K562 (cell line): ENCODE results near the gene ACER3. TPM values are rescaled to one million over a fixed set of nuclear protein-coding genes. Genes with fewer than 3 reads are reported as not detected.
A peak's percentile ranks its signal among the peaks of the same experiment; 100 is the strongest.

Experiments
- ATAC-seq: fragments of 200-7000 bp; cut with Tn5 transposase; 3 replicates; pipeline ENCODE4 v1.9.1; 2020; ENCODE audit warnings: moderate library complexity
- BruUV-seq: library from RNA; stranded (reverse); fragments of 400-500 nt; replicated peaks from 2 replicates; lab custom pipeline; 2021; lab: Mats Ljungman, UMichigan
- CTCF ChIA-PET: fragments of 300-600 bp; formaldehyde crosslinking; extraction: SDS; loops from one replicate; lab custom pipeline; 2021; ENCODE audit warnings: low intra/inter-chr PET ratio; lab: Yijun Ruan, JAX
- POLR2A ChIA-PET: fragments of 300-600, 350-650 bp; sonication (Branson Sonifier 250); formaldehyde crosslinking; extraction: SDS; loops from one replicate; lab custom pipeline; 2021; ENCODE audit warnings: antibody characterized with exemption, inconsistent platforms; lab: Yijun Ruan, JAX
- DNase-seq, 4 experiments: peaks; one replicate each; pipeline versions ENCODE4 v3.0.0 to v3.0.0-alpha.2; 2011 to 2018; ENCODE audit warnings: low spot score in 3 of 4, mixed read lengths in 3 of 4; ENCODE audit errors: extremely low read depth in 1 of 4
- FAIRE-seq: peaks from 2 replicates; lab custom pipeline; 2011; peaks lifted over from hg19 to GRCh38; lab: Jason Lieb, UNC
- H2AFZ ChIP-seq: 2 replicates; pipeline ENCODE4 v1.6.0; 2011; ENCODE audit warnings: low read depth, low read length, control low read depth, inconsistent platforms
- H3K27ac ChIP-seq: fragments of 200-600 bp; 3 replicates; pipeline ENCODE4 v1.8.0; 2011; ENCODE audit warnings: low read depth, mild to moderate bottlenecking, control low read depth, inconsistent platforms, low read length, moderate library complexity, mixed read lengths; ENCODE audit errors: extremely low read depth
- H3K27me3 ChIP-seq, 2 experiments: fragments of 300-600 bp in 1 of 2; 2 replicates in 1 of 2; 3 replicates in 1 of 2; pipeline versions ENCODE4 v1.6.0 to v1.8.0; 2011; ENCODE audit warnings: inconsistent platforms in 2 of 2, low read length in 2 of 2, mild to moderate bottlenecking in 1 of 2, mixed read lengths in 1 of 2, moderate library complexity in 1 of 2; ENCODE audit not compliant: control insufficient read depth in 2 of 2, insufficient read depth in 2 of 2
- H3K36me3 ChIP-seq: fragments of 300-600 bp; 3 replicates; pipeline ENCODE4 v1.8.0; 2011; ENCODE audit warnings: mild to moderate bottlenecking, low read length, inconsistent platforms; ENCODE audit not compliant: control insufficient read depth, insufficient read depth
- H3K4me1 ChIP-seq, 2 experiments: fragments of 200-600 bp in 1 of 2; replicated peaks in 1 of 2; 2 replicates in 1 of 2; 3 replicates in 1 of 2; pipeline versions ENCODE4 v1.5.1 to v1.8.0; 2011; ENCODE audit warnings: inconsistent platforms in 2 of 2, low read length in 2 of 2, mild to moderate bottlenecking in 1 of 2, mixed read lengths in 1 of 2, moderate library complexity in 1 of 2; ENCODE audit not compliant: control insufficient read depth in 2 of 2, insufficient read depth in 2 of 2
- H3K4me2 ChIP-seq: 2 replicates; pipeline ENCODE4 v1.6.1; 2011; ENCODE audit warnings: low read length, control low read depth, inconsistent platforms, mixed read lengths; ENCODE audit not compliant: insufficient read depth
- H3K4me3 ChIP-seq: fragments of 200-600 bp; sonication (generic), shearing (Covaris generic); 2 replicates; pipeline ENCODE4 v1.5.1; 2016; ENCODE audit warnings: control low read depth, inconsistent platforms
- H3K79me2 ChIP-seq: fragments of 200-600 bp; 3 replicates; pipeline ENCODE4 v1.8.0; 2011; ENCODE audit warnings: low read length, inconsistent platforms; ENCODE audit not compliant: control insufficient read depth, insufficient read depth
- H3K9ac ChIP-seq, 2 experiments: 2 replicates each; pipeline versions ENCODE4 v1.6.0 to v1.6.1; 2011; ENCODE audit warnings: low read depth in 2 of 2, low read length in 2 of 2, control low read depth in 1 of 2, inconsistent platforms in 1 of 2, mild to moderate bottlenecking in 1 of 2, mixed read lengths in 1 of 2; ENCODE audit not compliant: insufficient read depth in 1 of 2
- H3K9me1 ChIP-seq: one replicate; pipeline ENCODE4 v1.6.0; 2011; ENCODE audit warnings: inconsistent platforms, mild to moderate bottlenecking, low read length, moderate library complexity; ENCODE audit not compliant: control insufficient read depth, insufficient read depth
- H3K9me3 ChIP-seq: replicated peaks from 2 replicates; pipeline ENCODE4 v1.5.1; 2011; ENCODE audit warnings: low read depth, low read length, inconsistent platforms; ENCODE audit not compliant: control insufficient read depth, insufficient read depth
- H4K20me1 ChIP-seq: replicated peaks from 2 replicates; pipeline ENCODE4 v1.6.1; 2011; ENCODE audit warnings: low read length, inconsistent platforms, mixed read lengths; ENCODE audit not compliant: control insufficient read depth, insufficient read depth
- DIDO1 ChIP-seq: fragments of 450-650 bp; IDR thresholded peaks from 2 replicates; pipeline ENCODE4 v1.6.1; 2016; ENCODE audit warnings: low read depth, missing biosample characterization, missing genetic modification characterization
- NFATC3 ChIP-seq: fragments of 450-650 bp; IDR thresholded peaks from 2 replicates; pipeline ENCODE4 v1.6.1; 2017; ENCODE audit warnings: mild to moderate bottlenecking
- TAF15 ChIP-seq: fragments of 200-400 bp; formaldehyde crosslinking; IDR thresholded peaks from 2 replicates; pipeline ENCODE4 v1.6.1; 2017; ENCODE audit warnings: mild to moderate bottlenecking, low read depth, low read length, moderate library complexity
- ZNF121 ChIP-seq: sonication (generic); formaldehyde crosslinking; conservative IDR thresholded peaks from 2 replicates; pipeline ENCODE4 v1.8.0; 2022; ENCODE audit warnings: missing genetic modification reagents
- ZNF316 ChIP-seq: fragments of 450-650 bp; IDR thresholded peaks from 2 replicates; pipeline ENCODE4 v1.6.1; 2016
- ZNF408 ChIP-seq: fragments of 250-450 bp; sonication (Bioruptor Pico); IDR thresholded peaks from 2 replicates; pipeline ENCODE4 v1.4.0; 2020; ENCODE audit warnings: low read depth, mild to moderate bottlenecking, moderate library complexity
- ZNF444 ChIP-seq: fragments of 250-450 bp; sonication (Bioruptor Pico); IDR thresholded peaks from 2 replicates; pipeline ENCODE4 v1.4.0; 2020; ENCODE audit warnings: mild to moderate bottlenecking, moderate library complexity
- ZNF655 ChIP-seq: fragments of 250-450 bp; sonication (Bioruptor Pico); IDR thresholded peaks from 2 replicates; pipeline ENCODE4 v1.5.0; 2021
- WGBS: fragments of 100-300 bp; shearing (Covaris generic); methylation state at CpG from one replicate; pipeline ENCODE4 v1.1.6; 2016; ENCODE audit warnings: low coverage, mixed read lengths; ENCODE audit not compliant: insufficient coverage; ENCODE audit errors: missing lambda C conversion rate; 5-methylcytosine and 5-hydroxymethylcytosine counted together
- in situ Hi-C: fragments of 300-500 bp; cut with MboI; formaldehyde crosslinking; loops from 4 replicates; pipeline ENCODE4 v1.15.0; 2018; ENCODE audit warnings: inconsistent platforms, mixed read lengths
- intact Hi-C: fragments of 100-400 bp; cut with micrococcal nuclease; formaldehyde crosslinking; loops from 2 replicates; pipeline ENCODE4 v1.14.2; 2022
- polyA plus RNA-seq, 8 experiments: library from polyadenylated mRNA; depleted of rRNA in 4 of 8; stranded (reverse) in 5 of 8; unstranded in 3 of 8; fragments of >200 nt; fragmentation: Nextera tagmentation in 2 of 8; fragmentation: Illumina TruSeq in 1 of 8; extraction: Ambion mirVana in 2 of 8; extraction: Trizol in 1 of 8; gene quantifications; 2 replicates each; pipeline versions ENCODE4 v1.2.1 to v1.2.3, GENCODE V29; 2011 to 2014; ENCODE audit warnings: inconsistent platforms in 1 of 8, missing spikeins in 1 of 8
- total RNA-seq, 7 experiments: library from RNA; depleted of rRNA in 6 of 7; stranded (reverse); fragments of >200 nt in 6 of 7; fragmentation: Illumina TruSeq in 2 of 7; extraction: Trizol in 2 of 7; gene quantifications; 2 replicates each; pipeline versions ENCODE4 v1.2.1 to v1.2.3, GENCODE V29; 2011 to 2021; ENCODE audit warnings: low replicate concordance in 1 of 7
- TF ChIP-seq, protein P1 (sequence below): fragments of 250-450 bp; sonication (Bioruptor Pico); IDR thresholded peaks from 2 replicates; pipeline ENCODE4 v1.4.0; 2020; ENCODE audit warnings: mild to moderate bottlenecking, moderate library complexity

The ACER3 gene
- total and polyA plus RNA-seq, 9 of the 15 experiments (the other 6 are each of a cell fraction or from before 2014, with no cell fraction given), result 2.0 to 23.8 (median 9.5) TPM

GRCh38 chr11:76830639-76831327, 29.9 kb upstream of the ACER3 start (continued):
- no peak for TF ChIP-seq ZNF444

- Histone ChIP-seq H3K4me1 (peaks cover 11 to 14% of the 10 kb centered on the region in 2 experiments; a peak in 3 of 5 replicates), H3K27ac (no peak overlapping the region), H3K9me1 (no peaks in the 10 kb centered on the region), H3K4me2 (no peak overlapping the region), H3K36me3 (no peaks in the 10 kb centered on the region), H3K4me3 (no peak overlapping the region), H3K79me2 (no peaks in the 10 kb centered on the region), H3K9ac (no peak overlapping the region), H4K20me1 (no peaks in the 10 kb centered on the region), H3K27me3 (no peaks in the 10 kb centered on the region), H2AFZ (no peak overlapping the region), H3K9me3 (no peaks in the 10 kb centered on the region)
- no peak for DNase-seq
- 100% methylated on average over 4 of the region's 4 CpGs for WGBS
- FAIRE-seq, result no peak
- intact Hi-C loops (no loop called here), in situ Hi-C loops (no loop called here)
- TF ChIP-seq ZNF121 (0 out of 2 replicates have a peak, but pooled peaks have one; percentile 7), ZNF408 (no peak)
- POLR2A ChIA-PET, result no interaction called here
- CTCF ChIA-PET, result no interaction called here
- ATAC-seq, result no peak
- BruUV-seq, result no TSS peak
Measured at GRCh38 chr11:76831686-76832310, 28.9 kb upstream of the ACER3 start.

- BruUV-seq, result no TSS peak
- H3K9me3 ChIP-seq, result no peaks in the 10 kb centered on the region
- H2AFZ ChIP-seq, result peak overlapping the region; percentile 21; the same call in 1 of the 2 replicates
- FAIRE-seq (no peak), DNase-seq (no peak), ATAC-seq (no peak)
- no peaks in the 10 kb centered on the region for H3K9me1 ChIP-seq
- CTCF ChIA-PET, result no interaction called here
- no peak overlapping the region for H3K4me3 ChIP-seq
- intact Hi-C loops, result no loop called here
- H3K27me3 ChIP-seq, result no peaks in the 10 kb centered on the region
- POLR2A ChIA-PET, result no interaction called here
- in situ Hi-C loops, result no loop called here
- H3K36me3 ChIP-seq, result no peaks in the 10 kb centered on the region
- H4K20me1 ChIP-seq, result no peaks in the 10 kb centered on the region
- H3K79me2 ChIP-seq, result no peaks in the 10 kb centered on the region
- no peak overlapping the region for H3K4me2 ChIP-seq
- H3K4me1 ChIP-seq, result peaks cover 16 to 17% of the 10 kb centered on the region in 2 experiments; a peak in 3 of 5 replicates
- H3K9ac ChIP-seq, result no peak overlapping the region
- no peak overlapping the region for H3K27ac ChIP-seq
- TF ChIP-seq NFATC3 (no peak), DIDO1 (tag) (no peak), TAF15 (no peak), ZNF316 (no peak), ZNF655 (CRISPR knock-in tag) (no peak)
- TF ChIP-seq, protein P1, sequence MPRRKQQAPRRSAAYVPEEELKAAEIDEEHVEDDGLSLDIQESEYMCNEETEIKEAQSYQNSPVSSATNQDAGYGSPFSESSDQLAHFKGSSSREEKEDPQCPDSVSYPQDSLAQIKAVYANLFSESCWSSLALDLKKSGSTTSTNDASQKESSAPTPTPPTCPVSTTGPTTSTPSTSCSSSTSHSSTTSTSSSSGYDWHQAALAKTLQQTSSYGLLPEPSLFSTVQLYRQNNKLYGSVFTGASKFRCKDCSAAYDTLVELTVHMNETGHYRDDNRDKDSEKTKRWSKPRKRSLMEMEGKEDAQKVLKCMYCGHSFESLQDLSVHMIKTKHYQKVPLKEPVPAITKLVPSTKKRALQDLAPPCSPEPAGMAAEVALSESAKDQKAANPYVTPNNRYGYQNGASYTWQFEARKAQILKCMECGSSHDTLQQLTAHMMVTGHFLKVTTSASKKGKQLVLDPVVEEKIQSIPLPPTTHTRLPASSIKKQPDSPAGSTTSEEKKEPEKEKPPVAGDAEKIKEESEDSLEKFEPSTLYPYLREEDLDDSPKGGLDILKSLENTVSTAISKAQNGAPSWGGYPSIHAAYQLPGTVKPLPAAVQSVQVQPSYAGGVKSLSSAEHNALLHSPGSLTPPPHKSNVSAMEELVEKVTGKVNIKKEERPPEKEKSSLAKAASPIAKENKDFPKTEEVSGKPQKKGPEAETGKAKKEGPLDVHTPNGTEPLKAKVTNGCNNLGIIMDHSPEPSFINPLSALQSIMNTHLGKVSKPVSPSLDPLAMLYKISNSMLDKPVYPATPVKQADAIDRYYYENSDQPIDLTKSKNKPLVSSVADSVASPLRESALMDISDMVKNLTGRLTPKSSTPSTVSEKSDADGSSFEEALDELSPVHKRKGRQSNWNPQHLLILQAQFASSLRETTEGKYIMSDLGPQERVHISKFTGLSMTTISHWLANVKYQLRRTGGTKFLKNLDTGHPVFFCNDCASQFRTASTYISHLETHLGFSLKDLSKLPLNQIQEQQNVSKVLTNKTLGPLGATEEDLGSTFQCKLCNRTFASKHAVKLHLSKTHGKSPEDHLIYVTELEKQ (CRISPR knock-in tag), result no peak
Measured at GRCh38 chr11:76832361-76832760, 28.4 kb upstream of the ACER3 start.
